NCI-H2227 (cell line): ENCODE measurements around the gene ENDOG.
"Not testable (repeated sequence)": the region's sequence is repeated elsewhere in the genome, so short reads cannot be mapped to it uniquely, and the experiment has no call there.

Experiments used
- DNase-seq: peaks from one replicate; lab custom pipeline; 2025; ENCODE audit not compliant: unreplicated experiment; lab: John Stamatoyannopoulos, UW

The ENDOG gene

DNA sequence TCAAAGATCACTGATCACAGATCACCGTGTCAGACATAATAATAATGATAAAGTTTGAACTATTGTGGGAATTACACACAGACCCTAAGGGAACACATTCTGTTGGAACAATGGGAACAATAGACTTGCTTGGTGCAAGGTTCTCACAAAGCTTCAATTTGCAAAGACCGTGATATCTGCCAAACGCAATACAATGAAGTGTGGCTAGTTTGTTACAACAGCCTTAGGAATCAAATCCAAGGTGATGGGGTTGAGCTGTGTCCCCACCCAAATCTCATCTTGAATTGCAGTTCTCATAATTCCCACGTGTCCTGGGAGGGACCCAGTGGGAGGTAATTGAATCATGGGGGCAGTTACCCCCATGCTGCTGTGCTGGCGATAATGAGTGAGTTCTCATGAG, 42.6 kb downstream of the ENDOG start:
- no peak for DNase-seq

DNA sequence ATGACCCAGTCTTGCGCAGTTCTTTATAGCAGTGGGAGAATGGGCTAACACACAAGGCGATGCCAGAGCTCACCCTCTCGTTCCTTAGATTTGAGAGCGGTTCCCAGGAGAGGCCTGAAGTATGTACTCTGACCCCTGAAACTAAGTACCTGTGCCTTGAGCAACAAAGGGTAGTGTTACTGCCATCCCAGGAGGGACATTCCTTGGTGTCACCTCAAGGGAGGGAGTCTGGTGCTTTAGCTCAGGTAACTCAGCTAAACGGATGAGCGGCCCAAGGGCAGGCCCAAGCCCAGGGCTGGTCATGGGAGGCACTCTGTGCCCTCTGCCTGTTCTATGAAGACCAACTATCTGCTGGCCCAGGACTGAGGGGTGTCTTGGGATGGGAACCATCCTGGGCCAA, 43.2 kb downstream of the ENDOG start:
- no peak for DNase-seq

DNA sequence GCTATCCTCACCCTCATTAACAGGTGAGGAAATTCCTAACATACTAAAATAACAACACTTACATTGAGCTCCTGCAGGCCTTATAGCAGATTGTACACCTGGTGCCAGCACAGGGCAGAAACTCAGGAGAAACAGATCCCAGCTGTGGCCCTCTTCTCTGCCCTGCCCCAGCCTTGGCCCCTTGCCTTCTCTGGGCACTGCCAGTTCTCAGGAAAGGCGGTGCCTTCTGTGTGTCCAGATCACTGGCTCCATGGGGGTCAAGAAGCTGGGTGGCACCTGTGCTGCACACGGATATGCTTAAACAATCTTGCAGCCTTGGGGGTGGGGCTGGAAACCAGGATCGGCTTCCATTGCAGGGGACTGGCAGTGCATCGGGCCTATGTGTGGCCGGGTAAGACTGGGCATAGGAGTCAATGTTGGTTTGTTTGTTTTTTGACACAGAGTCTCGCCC, 44.1 kb downstream of the ENDOG start:
- DNase-seq: no peak

DNA sequence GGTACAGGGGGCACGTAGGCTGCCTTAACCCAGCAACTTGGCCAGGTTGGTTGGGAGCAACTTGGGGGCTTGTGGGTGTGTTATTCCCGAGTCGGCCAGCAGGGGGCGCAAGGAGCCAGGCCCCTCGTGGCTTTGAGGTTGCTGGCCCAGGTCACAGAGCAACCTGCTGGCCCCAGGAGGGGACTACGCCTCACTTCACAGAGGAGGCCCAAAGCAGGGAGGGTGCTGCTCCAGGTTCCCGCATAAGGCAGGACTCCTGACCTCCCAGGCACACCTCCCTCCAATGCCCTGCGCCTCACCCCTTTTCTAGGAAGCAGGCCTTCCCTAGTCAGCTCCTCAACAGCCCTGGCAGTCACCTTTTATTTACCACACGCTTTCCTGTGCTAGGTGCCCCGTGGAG, 45.3 kb downstream of the ENDOG start:
- DNase-seq: peak; percentile 37

DNA sequence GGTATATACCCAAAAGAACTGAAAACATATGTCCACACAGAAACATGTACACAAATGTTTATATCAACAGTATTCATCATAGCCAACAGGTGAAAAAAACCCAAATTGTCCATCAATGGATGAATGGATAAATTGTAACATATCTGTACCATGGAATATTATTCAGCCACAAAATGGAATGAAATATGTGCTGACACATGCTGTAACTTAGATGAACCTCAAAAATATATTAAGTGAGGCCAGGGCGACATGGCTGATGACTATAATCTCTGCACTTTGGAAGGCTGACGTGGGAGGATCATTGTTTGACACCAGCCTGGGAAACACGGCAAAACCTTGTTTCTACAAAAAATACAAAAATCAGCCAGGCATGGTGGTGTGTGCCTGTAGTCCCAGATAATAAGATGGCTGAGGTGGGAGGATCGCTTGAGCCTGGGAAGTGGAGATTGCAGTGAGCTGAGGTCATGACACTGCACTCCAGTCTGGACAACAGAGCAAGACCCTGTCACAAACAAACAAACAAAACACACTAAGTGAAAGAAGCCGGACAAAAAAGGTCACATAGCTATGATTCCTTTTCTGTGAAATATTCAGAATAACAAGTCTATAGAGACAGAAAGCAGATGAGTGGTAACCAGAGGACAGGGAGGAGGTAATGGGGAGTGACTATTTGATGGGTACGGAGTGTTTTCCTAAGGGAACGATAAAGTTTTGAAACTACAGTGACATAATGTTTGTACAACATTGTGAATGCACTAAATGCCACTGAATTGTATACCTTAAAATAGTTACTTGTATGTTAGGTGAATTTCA, 52.0 kb downstream of the ENDOG start:
- no peak for DNase-seq

DNA sequence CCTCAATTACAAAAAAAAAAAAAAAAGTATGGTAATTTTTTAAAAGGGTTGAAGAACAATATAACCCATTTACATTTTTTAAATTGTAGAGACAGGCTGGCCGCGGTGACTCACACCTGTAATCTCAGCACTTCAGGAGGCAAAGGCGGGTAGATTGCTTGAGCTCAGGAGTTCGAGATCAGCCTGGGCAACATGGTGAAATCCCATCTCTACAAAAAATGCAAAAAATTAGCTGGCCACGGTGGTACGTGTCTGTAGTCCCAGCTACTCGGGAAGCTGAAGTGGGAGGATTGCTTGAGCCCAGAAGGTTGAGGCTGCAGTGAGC, 52.6 kb downstream of the ENDOG start:
- DNase-seq: not testable (repeated sequence)
